ENCODE measurements around the gene C2CD2. TPM values are rescaled to one million over a fixed set of nuclear protein-coding genes. Genes with fewer than 3 reads are reported as not detected.

The C2CD2 gene
- total RNA-seq, 1 donor from 2014 or later: 23.8 TPM

DNA sequence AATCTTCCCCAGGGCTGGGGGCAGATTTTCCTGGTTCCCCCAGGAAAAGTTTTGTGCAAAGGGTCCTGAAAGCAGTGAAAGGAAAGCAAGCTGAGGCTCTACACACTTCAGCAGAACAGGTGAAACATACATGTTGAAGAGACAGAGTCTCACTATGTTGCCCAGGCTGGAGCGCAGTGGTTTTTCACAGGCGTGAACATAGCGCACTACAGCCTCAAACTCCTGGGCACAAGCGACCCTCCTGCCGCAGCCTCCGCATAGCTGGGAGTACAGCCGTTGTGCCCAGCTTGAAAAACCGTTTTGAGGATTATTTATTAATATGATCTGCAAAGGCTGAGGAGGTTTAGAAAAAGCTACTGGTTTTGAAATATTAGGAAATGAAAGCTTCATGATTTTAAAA, 86.5 kb downstream of the C2CD2 start:
- H3K4me1 ChIP-seq: no peaks in the 10 kb centered on the region
- TF ChIP-seq, protein P1, sequence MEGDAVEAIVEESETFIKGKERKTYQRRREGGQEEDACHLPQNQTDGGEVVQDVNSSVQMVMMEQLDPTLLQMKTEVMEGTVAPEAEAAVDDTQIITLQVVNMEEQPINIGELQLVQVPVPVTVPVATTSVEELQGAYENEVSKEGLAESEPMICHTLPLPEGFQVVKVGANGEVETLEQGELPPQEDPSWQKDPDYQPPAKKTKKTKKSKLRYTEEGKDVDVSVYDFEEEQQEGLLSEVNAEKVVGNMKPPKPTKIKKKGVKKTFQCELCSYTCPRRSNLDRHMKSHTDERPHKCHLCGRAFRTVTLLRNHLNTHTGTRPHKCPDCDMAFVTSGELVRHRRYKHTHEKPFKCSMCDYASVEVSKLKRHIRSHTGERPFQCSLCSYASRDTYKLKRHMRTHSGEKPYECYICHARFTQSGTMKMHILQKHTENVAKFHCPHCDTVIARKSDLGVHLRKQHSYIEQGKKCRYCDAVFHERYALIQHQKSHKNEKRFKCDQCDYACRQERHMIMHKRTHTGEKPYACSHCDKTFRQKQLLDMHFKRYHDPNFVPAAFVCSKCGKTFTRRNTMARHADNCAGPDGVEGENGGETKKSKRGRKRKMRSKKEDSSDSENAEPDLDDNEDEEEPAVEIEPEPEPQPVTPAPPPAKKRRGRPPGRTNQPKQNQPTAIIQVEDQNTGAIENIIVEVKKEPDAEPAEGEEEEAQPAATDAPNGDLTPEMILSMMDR (IDR thresholded peaks at IDR 0.05): no peak
- H3K27me3 ChIP-seq (ENCODE audit: low read depth): no peaks in the 10 kb centered on the region
- no peak for DNase-seq
- intact Hi-C loops (cut with DNase I): no loop called here
- no peak overlapping the region for H3K27ac ChIP-seq
- ATAC-seq: no peak
- no peak overlapping the region for H3K4me3 ChIP-seq
- no peaks in the 10 kb centered on the region for H3K36me3 ChIP-seq
- H3K9me3 ChIP-seq: no peaks in the 10 kb centered on the region

DNA sequence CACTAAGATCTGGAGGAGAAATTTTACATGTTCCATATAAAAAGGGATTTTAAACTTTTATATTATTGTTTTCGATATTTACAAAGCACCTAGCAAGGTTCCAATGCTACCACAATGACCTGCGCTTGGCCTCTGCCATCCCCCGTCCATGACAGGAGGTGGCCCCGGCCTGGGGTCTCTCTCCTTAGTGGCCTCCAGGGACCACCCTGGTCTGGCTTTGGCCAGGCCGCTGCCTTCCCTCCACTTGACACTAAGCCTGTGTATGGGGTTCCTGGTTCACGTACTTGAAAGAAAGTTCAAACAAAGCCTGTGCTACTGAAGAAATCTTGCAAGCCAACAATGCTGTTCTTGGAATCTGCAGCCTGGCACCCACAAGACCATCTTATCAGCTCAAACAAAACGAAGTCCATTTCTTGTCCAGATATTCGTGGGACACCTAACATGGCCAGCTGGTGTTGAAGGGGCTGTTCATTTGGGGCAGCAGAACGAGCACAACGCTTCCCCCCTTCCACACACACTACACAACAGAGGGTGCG, 87.5 kb downstream of the C2CD2 start:
- ATAC-seq (peak; percentile 38 to 46), DNase-seq (no peak)
- intact Hi-C loops (cut with DNase I): no loop called here
- TF ChIP-seq, protein P1 (IDR thresholded peaks at IDR 0.05): no peak
- H3K4me1 ChIP-seq: no peaks in the 10 kb centered on the region
- no peak overlapping the region for H3K4me3 ChIP-seq
- H3K27me3 ChIP-seq (ENCODE audit: low read depth): no peaks in the 10 kb centered on the region
- H3K9me3 ChIP-seq: no peaks in the 10 kb centered on the region
- no peak overlapping the region for H3K27ac ChIP-seq
- no peaks in the 10 kb centered on the region for H3K36me3 ChIP-seq

DNA sequence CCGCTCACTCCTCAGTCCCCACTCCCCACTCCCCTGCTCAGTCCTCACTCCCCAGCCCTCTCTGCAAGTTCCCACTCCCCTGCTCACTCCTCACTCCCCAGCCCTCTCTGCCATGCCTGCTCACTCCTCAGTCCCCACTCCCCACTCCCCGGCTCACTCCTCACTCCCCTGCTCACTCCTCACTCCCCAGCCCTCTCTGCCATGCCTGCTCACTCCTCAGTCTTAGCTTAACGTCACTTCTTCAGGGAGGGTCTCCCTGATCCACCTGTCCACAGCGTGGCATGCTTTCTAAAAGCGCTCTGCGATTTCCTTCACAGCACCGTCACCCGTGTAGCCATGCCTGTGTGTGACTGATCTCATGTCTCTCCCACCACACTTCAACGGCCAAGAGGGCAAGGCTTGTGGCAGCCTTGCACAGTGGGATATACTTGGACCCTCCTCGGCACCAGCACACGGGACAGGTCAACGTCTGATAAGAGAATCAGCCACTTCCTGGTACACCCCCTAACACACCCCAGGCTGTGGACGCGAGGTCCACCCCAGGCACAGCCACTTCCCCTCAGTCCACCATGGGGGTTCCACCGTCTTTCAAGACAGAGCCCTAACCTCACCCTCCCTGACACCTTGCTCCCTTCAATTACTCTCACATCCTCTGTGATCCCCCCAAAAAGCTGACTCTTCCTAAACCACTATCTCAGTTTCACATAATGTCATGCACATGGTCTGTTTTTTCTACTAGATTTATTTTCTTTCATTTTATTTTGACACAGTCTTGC, 88.6 kb downstream of the C2CD2 start:
- TF ChIP-seq, protein P1 (IDR thresholded peaks at IDR 0.05): no peak
- peak; percentile 14 to 45 for ATAC-seq

DNA sequence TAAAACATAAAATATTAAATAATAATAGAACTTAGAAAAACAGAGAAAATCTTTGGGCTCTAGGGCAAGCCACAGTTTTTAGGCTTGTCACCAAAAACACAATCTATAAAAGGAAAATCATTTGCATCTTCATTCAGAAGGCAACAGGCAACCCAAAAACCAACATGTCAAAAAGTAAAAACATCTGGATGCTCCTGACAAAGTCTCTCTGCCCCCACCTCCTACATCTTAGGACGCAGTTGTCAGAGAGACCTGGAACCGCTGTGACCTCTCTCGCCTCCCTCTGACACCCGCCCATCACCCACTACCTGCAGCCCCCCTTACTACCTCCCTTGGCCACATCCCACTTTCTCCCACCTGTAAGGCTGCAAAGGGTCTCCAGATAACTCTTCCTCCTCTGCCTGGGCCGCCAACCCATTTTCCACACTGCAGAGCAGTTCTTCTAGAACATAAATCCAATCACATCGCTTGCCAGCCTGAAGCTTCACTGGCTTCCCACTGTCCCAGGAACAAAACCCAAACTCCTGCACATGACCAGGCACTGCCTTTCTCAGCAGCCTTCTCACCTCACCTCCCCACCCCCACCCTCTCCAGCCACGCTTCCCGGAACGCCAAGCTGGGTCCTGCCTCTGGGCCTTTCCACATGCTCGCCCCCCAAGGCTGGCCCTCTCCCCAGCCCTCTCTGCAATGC, 89.4 kb downstream of the C2CD2 start:
- Histone ChIP-seq H3K4me3 (no peak overlapping the region), H3K27ac (no peak overlapping the region), H3K27me3 (ENCODE audit: low read depth) (no peaks in the 10 kb centered on the region), H3K36me3 (peaks cover 5% of the 10 kb centered on the region), H3K4me1 (no peaks in the 10 kb centered on the region), H3K9me3 (no peaks in the 10 kb centered on the region)
- intact Hi-C loops (cut with DNase I): no loop called here
- TF ChIP-seq, protein P1 (IDR thresholded peaks at IDR 0.05): no peak
- no peak for ATAC-seq
- DNase-seq: no peak

More for the DNA sequence above, 88.6 kb downstream of the C2CD2 start:
- intact Hi-C loops (cut with DNase I): no loop called here
- no peaks in the 10 kb centered on the region for H3K4me1 ChIP-seq
- H3K27ac ChIP-seq: no peak overlapping the region
- no peaks in the 10 kb centered on the region for H3K9me3 ChIP-seq
- no peak overlapping the region for H3K4me3 ChIP-seq
- no peaks in the 10 kb centered on the region for H3K36me3 ChIP-seq
- H3K27me3 ChIP-seq (ENCODE audit: low read depth): no peaks in the 10 kb centered on the region
- no peak for DNase-seq

DNA sequence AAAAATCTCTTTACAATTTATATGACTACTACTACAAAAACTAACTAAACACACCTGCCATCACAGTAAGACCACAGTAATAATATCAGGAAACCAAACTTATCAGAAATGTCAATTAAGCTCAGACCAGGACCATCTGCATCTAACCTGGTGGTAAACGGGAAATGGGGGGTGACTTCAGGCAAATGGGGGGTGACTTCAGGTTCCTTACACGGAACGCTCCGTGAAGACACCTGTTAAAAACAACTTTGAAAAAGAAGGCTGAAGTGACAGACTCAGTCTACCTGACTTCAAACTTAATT, 90.4 kb downstream of the C2CD2 start:
- Histone ChIP-seq H3K4me1 (no peaks in the 10 kb centered on the region), H3K9me3 (no peaks in the 10 kb centered on the region), H3K27ac (no peak overlapping the region), H3K36me3 (peaks cover 13% of the 10 kb centered on the region), H3K27me3 (ENCODE audit: low read depth) (no peaks in the 10 kb centered on the region), H3K4me3 (no peak overlapping the region)
- DNase-seq: no peak
- intact Hi-C loops (cut with DNase I): no loop called here
- TF ChIP-seq, protein P1 (IDR thresholded peaks at IDR 0.05): no peak
- ATAC-seq: no peak
